HCT116 (cell line): ENCODE measurements around the gene CBLC.
"Not testable (repeated sequence)": the region's sequence is repeated elsewhere in the genome, so short reads cannot be mapped to it uniquely, and the experiment has no call there.

Source experiments
- EGR1 ChIP-seq: IDR thresholded peaks from 2 replicates; pipeline ENCODE4 v1.6.1; 2012; ENCODE audit warnings: low read depth
- EZH2 ChIP-seq: fragments of 200-600 bp; sonication (generic); IDR thresholded peaks from 2 replicates; pipeline ENCODE4 v1.6.1; 2017; ENCODE audit warnings: antibody characterized with exemption, mixed run types
- JUND ChIP-seq: IDR thresholded peaks from 2 replicates; pipeline ENCODE4 v1.6.1; 2012
- POLR2A ChIP-seq: IDR thresholded peaks from 2 replicates; pipeline ENCODE4 v1.7.0; 2011; ENCODE audit warnings: borderline replicate concordance; ENCODE audit not compliant: insufficient read depth, insufficient read length; ENCODE audit errors: extremely low read depth
- POLR2AphosphoS5 ChIP-seq: IDR thresholded peaks from 2 replicates; pipeline ENCODE4 v1.6.1; 2011; ENCODE audit warnings: mild to moderate bottlenecking, low read depth, low read length, moderate library complexity
- RAD21 ChIP-seq: IDR thresholded peaks from 2 replicates; pipeline ENCODE4 v1.6.1; 2012; ENCODE audit warnings: low read depth, mild to moderate bottlenecking
- SP1 ChIP-seq: IDR thresholded peaks from 2 replicates; pipeline ENCODE4 v1.6.1; 2012; ENCODE audit warnings: low read depth
- YY1 ChIP-seq: IDR thresholded peaks from 2 replicates; pipeline ENCODE4 v1.6.1; 2011; ENCODE audit warnings: low read length, low read depth, moderate library complexity, mild to moderate bottlenecking; ENCODE audit not compliant: insufficient replicate concordance; ENCODE audit errors: extremely low read depth
- ZNF274 ChIP-seq: fragments of 200-500 bp; sonication (Bioruptor generic); IDR thresholded peaks from 2 replicates; pipeline ENCODE4 v1.6.1; 2014; ENCODE audit warnings: mild to moderate bottlenecking, low read depth, low read length, inconsistent platforms
- TF ChIP-seq, protein P1 (sequence below), 3 experiments: fragments of 200-600 bp in 1 of 3; sonication (generic) in 1 of 3; IDR thresholded peaks in 2 of 3; conservative IDR thresholded peaks in 1 of 3; 2 replicates each; pipeline ENCODE4 v1.5.1; 2012 to 2017; ENCODE audit warnings: low read depth in 2 of 3, low read length in 2 of 3, antibody characterized with exemption in 1 of 3, borderline replicate concordance in 1 of 3, control low read depth in 1 of 3, mild to moderate bottlenecking in 1 of 3, mixed read lengths in 1 of 3, mixed run types in 1 of 3, moderate library complexity in 1 of 3; ENCODE audit not compliant: insufficient read depth in 1 of 3
- TF ChIP-seq, protein P2 (sequence below): IDR thresholded peaks from 2 replicates; pipeline ENCODE4 v1.6.1; 2011; ENCODE audit warnings: mild to moderate bottlenecking, low read length, moderate library complexity; ENCODE audit not compliant: insufficient replicate concordance; ENCODE audit errors: extremely low read depth
- TF ChIP-seq, protein P3 (sequence below): IDR thresholded peaks from 2 replicates; pipeline ENCODE4 v1.6.1; 2012; ENCODE audit warnings: low read depth

DNA sequence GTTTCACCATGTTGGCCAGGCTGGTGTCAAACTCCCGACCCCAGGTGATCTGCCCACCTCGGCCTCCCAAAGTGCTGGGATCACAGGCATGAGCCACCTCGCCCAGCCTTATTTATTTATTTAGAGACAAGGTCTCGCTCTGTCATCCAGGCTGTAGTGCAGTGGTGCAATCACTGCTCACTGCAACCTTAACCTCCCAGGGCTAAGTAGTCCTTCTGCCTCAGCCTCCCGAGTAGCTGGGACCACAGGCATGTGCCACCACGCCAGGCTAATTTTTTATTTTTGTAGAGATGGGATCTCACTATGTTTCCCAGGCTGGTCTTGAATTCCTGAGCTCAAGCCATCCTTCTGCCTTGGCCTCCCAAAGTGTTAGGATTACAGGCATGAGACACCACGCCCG is 56.7 kb downstream of the CBLC start:
- not testable (repeated sequence) for TF ChIP-seq RAD21, YY1, POLR2AphosphoS5, ZNF274, SP1, POLR2A, EZH2, JUND, EGR1
- TF ChIP-seq, protein P1, sequence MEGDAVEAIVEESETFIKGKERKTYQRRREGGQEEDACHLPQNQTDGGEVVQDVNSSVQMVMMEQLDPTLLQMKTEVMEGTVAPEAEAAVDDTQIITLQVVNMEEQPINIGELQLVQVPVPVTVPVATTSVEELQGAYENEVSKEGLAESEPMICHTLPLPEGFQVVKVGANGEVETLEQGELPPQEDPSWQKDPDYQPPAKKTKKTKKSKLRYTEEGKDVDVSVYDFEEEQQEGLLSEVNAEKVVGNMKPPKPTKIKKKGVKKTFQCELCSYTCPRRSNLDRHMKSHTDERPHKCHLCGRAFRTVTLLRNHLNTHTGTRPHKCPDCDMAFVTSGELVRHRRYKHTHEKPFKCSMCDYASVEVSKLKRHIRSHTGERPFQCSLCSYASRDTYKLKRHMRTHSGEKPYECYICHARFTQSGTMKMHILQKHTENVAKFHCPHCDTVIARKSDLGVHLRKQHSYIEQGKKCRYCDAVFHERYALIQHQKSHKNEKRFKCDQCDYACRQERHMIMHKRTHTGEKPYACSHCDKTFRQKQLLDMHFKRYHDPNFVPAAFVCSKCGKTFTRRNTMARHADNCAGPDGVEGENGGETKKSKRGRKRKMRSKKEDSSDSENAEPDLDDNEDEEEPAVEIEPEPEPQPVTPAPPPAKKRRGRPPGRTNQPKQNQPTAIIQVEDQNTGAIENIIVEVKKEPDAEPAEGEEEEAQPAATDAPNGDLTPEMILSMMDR (IDR thresholded peaks at IDR 0.05 in 2 of 3, conservative IDR thresholded peaks at IDR 0.05 in 1 of 3; ENCODE audit: borderline replicate concordance in 1 of 3, insufficient read depth in 1 of 3, low read depth in 2 of 3, low read length in 2 of 3), result not testable (repeated sequence)
- TF ChIP-seq, protein P2, sequence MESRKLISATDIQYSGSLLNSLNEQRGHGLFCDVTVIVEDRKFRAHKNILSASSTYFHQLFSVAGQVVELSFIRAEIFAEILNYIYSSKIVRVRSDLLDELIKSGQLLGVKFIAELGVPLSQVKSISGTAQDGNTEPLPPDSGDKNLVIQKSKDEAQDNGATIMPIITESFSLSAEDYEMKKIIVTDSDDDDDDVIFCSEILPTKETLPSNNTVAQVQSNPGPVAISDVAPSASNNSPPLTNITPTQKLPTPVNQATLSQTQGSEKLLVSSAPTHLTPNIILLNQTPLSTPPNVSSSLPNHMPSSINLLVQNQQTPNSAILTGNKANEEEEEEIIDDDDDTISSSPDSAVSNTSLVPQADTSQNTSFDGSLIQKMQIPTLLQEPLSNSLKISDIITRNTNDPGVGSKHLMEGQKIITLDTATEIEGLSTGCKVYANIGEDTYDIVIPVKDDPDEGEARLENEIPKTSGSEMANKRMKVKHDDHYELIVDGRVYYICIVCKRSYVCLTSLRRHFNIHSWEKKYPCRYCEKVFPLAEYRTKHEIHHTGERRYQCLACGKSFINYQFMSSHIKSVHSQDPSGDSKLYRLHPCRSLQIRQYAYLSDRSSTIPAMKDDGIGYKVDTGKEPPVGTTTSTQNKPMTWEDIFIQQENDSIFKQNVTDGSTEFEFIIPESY, result not testable (repeated sequence)
- TF ChIP-seq, protein P3, sequence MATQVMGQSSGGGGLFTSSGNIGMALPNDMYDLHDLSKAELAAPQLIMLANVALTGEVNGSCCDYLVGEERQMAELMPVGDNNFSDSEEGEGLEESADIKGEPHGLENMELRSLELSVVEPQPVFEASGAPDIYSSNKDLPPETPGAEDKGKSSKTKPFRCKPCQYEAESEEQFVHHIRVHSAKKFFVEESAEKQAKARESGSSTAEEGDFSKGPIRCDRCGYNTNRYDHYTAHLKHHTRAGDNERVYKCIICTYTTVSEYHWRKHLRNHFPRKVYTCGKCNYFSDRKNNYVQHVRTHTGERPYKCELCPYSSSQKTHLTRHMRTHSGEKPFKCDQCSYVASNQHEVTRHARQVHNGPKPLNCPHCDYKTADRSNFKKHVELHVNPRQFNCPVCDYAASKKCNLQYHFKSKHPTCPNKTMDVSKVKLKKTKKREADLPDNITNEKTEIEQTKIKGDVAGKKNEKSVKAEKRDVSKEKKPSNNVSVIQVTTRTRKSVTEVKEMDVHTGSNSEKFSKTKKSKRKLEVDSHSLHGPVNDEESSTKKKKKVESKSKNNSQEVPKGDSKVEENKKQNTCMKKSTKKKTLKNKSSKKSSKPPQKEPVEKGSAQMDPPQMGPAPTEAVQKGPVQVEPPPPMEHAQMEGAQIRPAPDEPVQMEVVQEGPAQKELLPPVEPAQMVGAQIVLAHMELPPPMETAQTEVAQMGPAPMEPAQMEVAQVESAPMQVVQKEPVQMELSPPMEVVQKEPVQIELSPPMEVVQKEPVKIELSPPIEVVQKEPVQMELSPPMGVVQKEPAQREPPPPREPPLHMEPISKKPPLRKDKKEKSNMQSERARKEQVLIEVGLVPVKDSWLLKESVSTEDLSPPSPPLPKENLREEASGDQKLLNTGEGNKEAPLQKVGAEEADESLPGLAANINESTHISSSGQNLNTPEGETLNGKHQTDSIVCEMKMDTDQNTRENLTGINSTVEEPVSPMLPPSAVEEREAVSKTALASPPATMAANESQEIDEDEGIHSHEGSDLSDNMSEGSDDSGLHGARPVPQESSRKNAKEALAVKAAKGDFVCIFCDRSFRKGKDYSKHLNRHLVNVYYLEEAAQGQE, result not testable (repeated sequence)
